ENCODE results near the gene CAMK1G. TPM values are rescaled to one million over a fixed set of nuclear protein-coding genes. Genes with fewer than 3 reads are reported as not detected.

Gene CAMK1G
- total and polyA plus RNA-seq, 9 of the 15 experiments (the other 6 are each of a cell fraction or from before 2014, with no cell fraction given): not detected

DNA sequence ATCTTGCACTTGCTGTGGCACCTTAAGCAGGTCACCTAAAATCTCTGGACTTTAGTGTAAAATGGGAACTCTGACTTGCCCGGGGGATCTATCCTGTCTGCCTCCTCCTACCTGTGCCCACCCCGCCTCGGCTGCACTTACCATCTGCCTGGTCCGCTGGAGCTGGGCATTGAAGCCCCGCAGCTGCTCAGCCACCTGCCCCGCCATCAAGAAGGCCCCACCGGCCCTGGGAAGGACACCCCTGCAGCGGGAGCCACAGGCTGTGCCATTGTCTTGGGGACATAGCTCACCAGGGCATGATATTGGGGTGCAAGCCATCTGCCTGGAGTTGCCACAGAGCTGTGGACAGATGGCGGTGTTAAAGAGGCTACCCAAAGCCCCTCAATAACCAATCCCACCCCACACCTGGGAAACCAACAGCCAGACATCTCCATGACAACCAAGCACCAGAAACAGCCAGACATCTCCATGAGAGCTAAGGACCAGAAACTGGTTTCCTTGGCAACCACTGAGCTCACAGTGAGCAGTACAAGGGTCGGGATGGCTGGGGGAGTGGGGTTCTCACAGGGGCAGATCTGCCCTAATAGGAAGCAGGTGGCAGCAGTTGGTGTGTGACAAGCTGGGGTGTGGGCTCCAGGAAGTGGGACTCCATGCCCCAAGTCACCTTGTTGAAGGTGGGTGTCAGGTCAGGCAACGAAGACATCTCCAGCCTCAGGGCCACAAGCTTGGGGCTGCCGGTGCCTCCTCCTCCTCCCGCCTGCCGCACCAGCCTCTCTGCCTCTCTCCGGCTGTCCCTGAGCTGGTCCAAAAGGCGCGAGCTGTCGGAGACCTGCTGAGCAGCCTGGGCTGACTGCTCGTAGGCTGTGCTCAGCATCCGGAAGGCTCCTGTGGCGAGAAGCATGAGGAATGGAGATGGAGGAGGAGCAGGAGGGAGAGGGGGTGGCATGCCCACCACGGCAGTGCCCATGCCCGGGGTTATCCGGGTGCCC is 39.6 kb downstream of the CAMK1G start:
- DNase-seq (ENCODE audit: extremely low read depth in 1 of 4, low spot score in 3 of 4) (no peak), FAIRE-seq (no peak), ATAC-seq (no peak)
- Histone ChIP-seq H3K9ac (ENCODE audit: insufficient read depth in 1 of 2, low read depth in 2 of 2, low read length in 2 of 2) (no peak overlapping the region), H3K4me3 (no peak overlapping the region), H3K79me2 (ENCODE audit: control insufficient read depth, insufficient read depth, low read length) (no peaks in the 10 kb centered on the region), H3K27ac (ENCODE audit: extremely low read depth, low read depth, low read length) (no peak overlapping the region), H2AFZ (ENCODE audit: low read depth, low read length) (no peak overlapping the region), H3K9me3 (replicated peaks; ENCODE audit: control insufficient read depth, insufficient read depth, low read depth, low read length) (no peaks in the 10 kb centered on the region), H3K9me1 (ENCODE audit: control insufficient read depth, insufficient read depth, low read length) (peaks cover 3% of the 10 kb centered on the region), H3K4me2 (ENCODE audit: insufficient read depth, low read length) (no peak overlapping the region), H4K20me1 (replicated peaks; ENCODE audit: control insufficient read depth, insufficient read depth, low read length) (0 out of 2 replicates have a peak, but pooled peaks cover 7% of the 10 kb centered on the region), H3K36me3 (ENCODE audit: control insufficient read depth, insufficient read depth, low read length) (no peaks in the 10 kb centered on the region), H3K27me3 (ENCODE audit: control insufficient read depth in 2 of 2, insufficient read depth in 2 of 2, low read length in 2 of 2) (peaks cover 31 to 90% of the 10 kb centered on the region in 2 experiments), H3K4me1 (replicated peaks in 1 of 2; ENCODE audit: control insufficient read depth in 2 of 2, insufficient read depth in 2 of 2, low read length in 2 of 2) (peaks cover 0 to 22% of the 10 kb centered on the region in 2 experiments; a peak in 2 of 5 replicates)
- CTCF ChIA-PET (ENCODE audit: low intra/inter-chr PET ratio): no interaction called here
- peak; percentile 65 for TF ChIP-seq RFX1 (IDR thresholded peaks at IDR 0.05)
- TF ChIP-seq SRSF9 (IDR thresholded peaks at IDR 0.05; ENCODE audit: borderline replicate concordance, low read depth, low read length): no peak
- no peak for TF ChIP-seq SIN3A (IDR thresholded peaks at IDR 0.05; ENCODE audit: borderline replicate concordance in 2 of 2, control insufficient read depth in 1 of 2, low read depth in 2 of 2, low read length in 2 of 2)
- in situ Hi-C loops (cut with MboI) (no loop called here), intact Hi-C loops (cut with micrococcal nuclease) (no loop called here)
- POLR2A ChIA-PET: interaction anchor here (0.6 to 0.9 kb wide), 2 partner anchors 9 to 50 kb away, joined by 3 to 4 read pairs; no protein-coding TSS in a partner anchor
- no TSS peak for BruUV-seq (replicated peaks)
- WGBS (ENCODE audit: insufficient coverage, low coverage, missing lambda C conversion rate): 4% methylated on average over 23 of the region's 24 CpGs
